Skeletal muscle satellite cell (primary cell): ENCODE measurements around the gene DNASE2.
A peak's percentile ranks its signal among the peaks of the same experiment; 100 is the strongest.
"Not testable (repeated sequence)": the region's sequence is repeated elsewhere in the genome, so short reads cannot be mapped to it uniquely, and the experiment has no call there.

Experiments
- H3K27me3 ChIP-seq: 2 replicates; pipeline ENCODE4 v1.7.0; 2013; ENCODE audit warnings: low read length; ENCODE audit not compliant: control insufficient read depth, insufficient read depth
- H3K36me3 ChIP-seq: 2 replicates; pipeline ENCODE4 v1.7.0; 2013; ENCODE audit warnings: mild to moderate bottlenecking, control low read depth, low read length; ENCODE audit not compliant: insufficient read depth
- H3K4me1 ChIP-seq: 2 replicates; pipeline ENCODE4 v1.7.0; 2013; ENCODE audit warnings: low read length; ENCODE audit not compliant: control insufficient read depth, insufficient read depth
- H3K4me2 ChIP-seq: 2 replicates; pipeline ENCODE4 v1.7.0; 2013; ENCODE audit warnings: mild to moderate bottlenecking, low read length
- H3K4me3 ChIP-seq: 2 replicates; pipeline ENCODE4 v1.7.0; 2013; ENCODE audit warnings: low read length
- H3K9ac ChIP-seq: 2 replicates; pipeline ENCODE4 v1.7.0; 2013; ENCODE audit warnings: mild to moderate bottlenecking, low read depth, low read length, moderate library complexity
- H3K9me3 ChIP-seq: replicated peaks from 2 replicates; pipeline ENCODE4 v1.7.0; 2013; ENCODE audit warnings: mild to moderate bottlenecking, control low read depth, low read length

DNASE2 gene

GRCh38 chr19:12899891-12900518 is 18.8 kb upstream of the DNASE2 start:
- no peak overlapping the region for H3K9ac ChIP-seq
- no peaks in the 10 kb centered on the region for H3K9me3 ChIP-seq
- H3K4me3 ChIP-seq: no peak overlapping the region
- no peaks in the 10 kb centered on the region for H3K4me1 ChIP-seq
- no peak overlapping the region for H3K4me2 ChIP-seq
- no peaks in the 10 kb centered on the region for H3K27me3 ChIP-seq
- peaks cover 5% of the 10 kb centered on the region for H3K36me3 ChIP-seq

GRCh38 chr19:12896460-12896859 is 15.2 kb upstream of the DNASE2 start:
- H3K9ac ChIP-seq: no peak overlapping the region
- peaks cover 5% of the 10 kb centered on the region for H3K4me1 ChIP-seq
- H3K9me3 ChIP-seq: no peaks in the 10 kb centered on the region
- H3K4me3 ChIP-seq: no peak overlapping the region
- H3K4me2 ChIP-seq: no peak overlapping the region
- peaks cover 10% of the 10 kb centered on the region for H3K36me3 ChIP-seq
- H3K27me3 ChIP-seq: no peaks in the 10 kb centered on the region

DNA sequence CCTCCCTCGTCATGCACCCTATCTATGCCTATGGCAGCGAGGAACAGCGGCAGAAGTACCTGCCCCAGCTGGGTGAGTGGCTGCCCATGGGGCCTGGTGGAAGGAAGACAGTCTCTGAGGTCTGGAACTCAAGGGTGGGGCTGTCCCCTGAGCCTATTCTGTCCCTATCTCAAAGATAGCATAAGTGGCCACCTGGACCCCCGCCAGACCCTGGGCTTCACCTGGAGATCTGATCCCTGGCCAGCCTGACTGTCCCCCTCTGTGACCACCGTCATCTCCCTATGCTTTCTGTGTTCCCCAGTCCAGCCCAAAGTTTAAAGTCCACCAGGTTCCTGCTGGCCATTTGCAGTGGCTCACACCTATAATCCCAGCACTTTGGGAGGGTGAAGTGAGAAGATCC is 12.3 kb upstream of the DNASE2 start:
- Histone ChIP-seq H3K9me3 (no peaks in the 10 kb centered on the region), H3K36me3 (peaks cover 10% of the 10 kb centered on the region), H3K4me3 (no peak overlapping the region), H3K4me2 (no peak overlapping the region), H3K4me1 (peaks cover 10% of the 10 kb centered on the region), H3K9ac (no peak overlapping the region), H3K27me3 (no peaks in the 10 kb centered on the region)

- peak overlapping the region; percentile 62 for H3K9ac ChIP-seq
- H3K4me2 ChIP-seq: peak overlapping the region; percentile 96
- H3K4me3 ChIP-seq: peak overlapping the region; percentile 92
- peaks cover 10% of the 10 kb centered on the region for H3K4me1 ChIP-seq
- no peaks in the 10 kb centered on the region for H3K9me3 ChIP-seq
- peaks cover 4% of the 10 kb centered on the region for H3K36me3 ChIP-seq
- peaks cover 5% of the 10 kb centered on the region for H3K27me3 ChIP-seq
Observed at GRCh38 chr19:12891553-12892021, 10.3 kb upstream of the DNASE2 start.

GRCh38 chr19:12890787-12891552 is 9.7 kb upstream of the DNASE2 start, which contains the start of gene GCDH:
GCDH (plus strand) TSS chr19:12891160; CDS start chr19:12891305, 145 bp downstream.
- H3K4me3 ChIP-seq: peak within 1 kb of the TSS; percentile 92
- peaks cover 4% of the 10 kb centered on the region for H3K36me3 ChIP-seq
- H3K4me1 ChIP-seq: peaks cover 10% of the 10 kb centered on the region
- no peaks in the 10 kb centered on the region for H3K9me3 ChIP-seq
- H3K27me3 ChIP-seq: peaks cover 10% of the 10 kb centered on the region
- peak within 1 kb of the TSS; percentile 96 for H3K4me2 ChIP-seq
- peak within 1 kb of the TSS; percentile 62 for H3K9ac ChIP-seq

- peak overlapping the region; percentile 59 for H3K4me3 ChIP-seq
Observed at GRCh38 chr19:12890299-12890786, 9.1 kb upstream of the DNASE2 start.

GRCh38 chr19:12888006-12888603 is 6.9 kb upstream of the DNASE2 start:
- Histone ChIP-seq H3K9ac (no peak overlapping the region), H3K36me3 (no peaks in the 10 kb centered on the region), H3K4me2 (no peak overlapping the region), H3K27me3 (peaks cover 34% of the 10 kb centered on the region), H3K4me1 (peaks cover 17% of the 10 kb centered on the region), H3K4me3 (no peak overlapping the region), H3K9me3 (peaks cover 14% of the 10 kb centered on the region)

More at GRCh38 chr19:12890299-12890786, 9.1 kb upstream of the DNASE2 start:
- Histone ChIP-seq H3K4me2 (peak overlapping the region; percentile 79), H3K4me1 (peaks cover 11% of the 10 kb centered on the region), H3K27me3 (peaks cover 15% of the 10 kb centered on the region)
- not testable (repeated sequence) for H3K36me3 ChIP-seq, H3K9ac ChIP-seq, H3K9me3 ChIP-seq

- peak within 1 kb of the TSS; percentile 82 for H3K4me2 ChIP-seq
- H3K9me3 ChIP-seq: peaks cover 14% of the 10 kb centered on the region
- no peak within 1 kb of the TSS for H3K9ac ChIP-seq
- H3K27me3 ChIP-seq: peaks cover 34% of the 10 kb centered on the region
- peaks cover 17% of the 10 kb centered on the region for H3K4me1 ChIP-seq
- H3K4me3 ChIP-seq: peak within 1 kb of the TSS; percentile 57
- no peaks in the 10 kb centered on the region for H3K36me3 ChIP-seq
Observed at GRCh38 chr19:12886969-12887747, 5.9 kb upstream of the DNASE2 start, which contains the start of gene KLF1. KLF1 (minus strand) TSS chr19:12887201; CDS start chr19:12887140, 61 bp downstream.

DNA sequence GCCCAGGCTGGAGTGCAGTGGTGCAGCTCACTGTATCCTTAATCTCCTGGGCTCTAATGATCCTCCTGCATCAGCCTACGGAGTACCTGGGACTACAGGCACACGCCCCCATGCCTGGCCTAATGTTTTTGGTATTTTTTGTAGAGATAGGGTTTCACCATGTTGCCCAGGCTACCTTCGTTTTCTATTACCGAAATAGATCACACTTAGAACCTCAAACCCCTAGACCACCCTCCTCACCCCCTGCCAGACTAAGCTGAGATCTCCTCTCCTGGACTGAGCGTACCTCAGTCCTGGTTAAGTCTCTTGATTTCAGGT is 5.4 kb upstream of the DNASE2 start:
- Histone ChIP-seq H3K9ac (no peak overlapping the region), H3K9me3 (peaks cover 14% of the 10 kb centered on the region), H3K4me3 (no peak overlapping the region), H3K4me1 (peaks cover 13% of the 10 kb centered on the region), H3K4me2 (no peak overlapping the region), H3K27me3 (peaks cover 34% of the 10 kb centered on the region), H3K36me3 (no peaks in the 10 kb centered on the region)

DNA sequence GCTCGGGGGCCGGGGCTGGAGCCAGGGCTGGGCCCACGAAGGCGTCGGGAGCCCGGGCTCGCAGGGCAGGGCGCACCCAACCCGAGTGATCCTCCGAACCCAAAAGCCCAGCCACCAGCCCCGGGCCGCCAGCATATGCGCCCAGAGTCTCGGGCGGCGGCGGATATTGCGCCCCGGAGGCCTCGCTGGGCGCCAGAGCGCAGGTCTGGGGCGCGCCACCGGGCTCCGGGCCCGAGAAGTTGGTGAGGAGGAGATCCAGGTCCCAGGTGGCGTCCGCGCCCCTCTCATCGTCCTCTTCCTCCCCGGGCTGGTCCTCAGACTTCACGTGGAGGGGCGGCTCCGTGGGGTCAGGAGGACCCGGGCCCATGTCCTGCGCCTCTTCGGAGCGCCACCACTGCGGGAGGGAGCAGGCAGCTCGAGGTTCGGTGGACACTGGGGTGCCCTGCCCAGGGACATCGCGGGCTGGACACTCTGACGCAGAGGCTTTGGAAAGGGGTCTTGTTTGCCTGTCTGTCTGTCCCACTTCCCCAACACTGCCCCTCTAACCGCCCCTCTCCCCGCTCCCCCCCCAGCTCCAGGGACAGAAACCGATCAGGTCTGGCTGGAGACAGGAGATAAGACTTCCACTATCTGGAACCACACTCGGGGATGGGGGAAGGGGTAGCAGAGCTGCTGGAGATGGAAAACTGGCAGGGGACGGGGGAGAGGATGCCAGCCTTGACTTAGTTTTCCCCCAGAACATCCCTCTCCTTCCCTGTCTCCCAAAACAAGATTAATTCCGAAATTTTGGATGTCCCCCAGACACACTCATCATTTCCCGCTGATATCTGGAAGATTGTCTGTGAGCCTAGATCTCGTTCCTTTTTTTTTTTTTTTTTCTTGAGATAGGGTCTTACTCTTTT is 4.8 kb upstream of the DNASE2 start:
- H3K4me2 ChIP-seq: peak overlapping the region; percentile 82
- no peaks in the 10 kb centered on the region for H3K36me3 ChIP-seq
- H3K9ac ChIP-seq: no peak overlapping the region
- H3K4me1 ChIP-seq: peaks cover 10% of the 10 kb centered on the region
- peaks cover 14% of the 10 kb centered on the region for H3K9me3 ChIP-seq
- peaks cover 34% of the 10 kb centered on the region for H3K27me3 ChIP-seq
- peak overlapping the region; percentile 57 for H3K4me3 ChIP-seq
